Hepatocyte (in vitro differentiated cells): ENCODE data around the gene IP6K1.

ENCODE experiments used
- CTCF ChIP-seq: fragments of 200-600 bp; sonication (generic); IDR thresholded peaks from 2 replicates; pipeline ENCODE4 v1.5.1; 2016; ENCODE audit warnings: antibody characterized with exemption, mild to moderate bottlenecking; ENCODE audit not compliant: poor library complexity
- EZH2 ChIP-seq: fragments of 200-600 bp; sonication (generic); IDR thresholded peaks from 2 replicates; pipeline ENCODE4 v1.6.1; 2016; ENCODE audit warnings: antibody characterized with exemption, mild to moderate bottlenecking, borderline replicate concordance
- EZH2phosphoT487 ChIP-seq: fragments of 200-600 bp; sonication (generic); IDR thresholded peaks from one replicate; pipeline ENCODE4 v1.6.1; 2018; ENCODE audit warnings: antibody characterized with exemption, mild to moderate bottlenecking, low read depth, moderate library complexity; ENCODE audit not compliant: unreplicated experiment, severe bottlenecking

GRCh38 chr3:49734752-49735151, 51.6 kb downstream of the IP6K1 start:
- no peak for TF ChIP-seq EZH2phosphoT487
- no peak for TF ChIP-seq CTCF
- no peak for TF ChIP-seq EZH2
